T-helper 1 cell treated with Interleukin-12 subunit alpha and Interleukin-12 subunit beta and Interleukin-4 antibody, amounts not matched to agents 30 ng/mL and 1 ng/mL, for 36 hours (primary cell): ENCODE measurements around the gene CLCA1. TPM values are rescaled to one million over a fixed set of nuclear protein-coding genes. Genes with fewer than 3 reads are reported as not detected.

Source experiments
- intact Hi-C: fragments of 100-400 bp; cut with micrococcal nuclease; formaldehyde crosslinking; loops from one replicate; pipeline ENCODE4 v1.15.1; 2024
- total RNA-seq: library from RNA; stranded (reverse); gene quantifications from 2 replicates; pipeline ENCODE4 v1.2.3, GENCODE V29; 2022

CLCA1 gene
- total RNA-seq, 1 donor from 2014 or later: not detected

DNA sequence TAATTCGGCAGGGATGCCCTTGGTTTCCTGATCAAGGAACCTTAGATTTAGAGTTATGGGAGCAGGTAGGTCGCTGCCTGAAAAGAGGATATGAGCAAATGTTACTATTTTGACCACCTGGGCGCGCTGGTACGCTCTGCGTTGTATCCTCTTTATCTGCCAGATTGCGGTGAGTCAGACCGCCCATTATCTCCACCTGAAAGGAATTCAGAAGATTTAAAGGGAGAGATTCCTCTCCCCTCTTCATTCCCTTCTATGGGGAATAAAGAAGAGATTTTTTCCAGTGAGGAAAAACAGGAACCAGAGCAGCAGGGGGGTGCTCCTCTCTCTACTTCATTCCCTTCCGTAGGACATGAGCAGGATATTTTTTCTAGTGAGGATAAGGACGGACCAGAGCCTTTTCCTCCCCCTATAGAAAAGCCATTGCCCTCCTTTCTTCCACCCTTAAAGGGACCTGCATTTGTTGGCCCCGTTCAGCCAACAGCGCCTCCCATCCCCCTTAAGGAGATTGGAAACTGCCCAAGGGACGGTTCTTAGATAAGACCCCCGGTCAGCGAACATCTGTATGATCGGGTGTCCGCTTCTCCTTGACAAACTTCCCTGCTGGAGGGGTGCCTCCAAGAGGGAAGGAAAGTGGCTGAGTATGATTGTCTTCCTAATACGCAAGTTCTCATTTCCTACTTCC is 34.1 kb downstream of the CLCA1 start:
- intact Hi-C loops: loop anchor here (1.0 to 5.0 kb wide), 7 partner anchors 29 to 926 kb away; partner anchors contain the start of genes HS2ST1, LMO4, ODF2L and SELENOF

DNA sequence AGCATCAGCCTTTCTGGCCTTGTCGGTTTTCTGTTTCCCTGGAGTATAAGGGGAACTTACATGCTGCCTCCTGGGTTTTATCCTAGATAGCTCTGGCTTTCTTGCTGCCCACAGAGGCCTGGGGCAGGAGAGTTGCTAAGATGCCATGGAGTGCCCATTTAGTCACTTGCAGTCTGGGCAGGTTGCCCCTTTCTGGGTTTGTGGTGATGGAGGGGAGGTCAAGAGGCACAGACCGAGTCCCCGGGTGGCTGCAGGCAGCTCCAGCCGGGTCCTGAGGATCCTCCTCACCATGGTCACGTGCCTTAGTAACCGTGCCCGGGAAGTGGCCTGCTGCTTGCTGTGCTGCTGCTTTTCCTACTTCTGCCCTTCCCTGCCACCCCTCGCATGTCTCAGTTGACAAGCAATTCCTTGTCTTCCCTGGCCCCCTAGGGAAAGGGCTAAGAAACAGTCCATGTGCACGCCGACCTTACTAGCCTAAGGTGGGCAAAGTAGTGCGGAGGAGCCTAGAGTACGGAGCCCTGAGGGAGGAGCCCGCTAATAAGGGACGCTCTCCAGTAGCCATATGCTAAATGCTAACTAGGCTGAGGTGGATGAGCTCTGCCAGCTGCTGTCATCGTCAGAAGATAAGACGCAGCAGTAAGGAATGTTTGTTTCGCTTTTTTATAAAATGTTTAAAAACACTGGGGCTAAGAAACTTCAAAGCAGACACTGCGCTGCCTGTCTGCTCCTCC is 34.8 kb downstream of the CLCA1 start:
- intact Hi-C loops: loop anchor here (2.0 to 5.0 kb wide), 3 partner anchors 411 to 927 kb away; partner anchors contain the start of genes HS2ST1, LMO4 and SELENOF

DNA sequence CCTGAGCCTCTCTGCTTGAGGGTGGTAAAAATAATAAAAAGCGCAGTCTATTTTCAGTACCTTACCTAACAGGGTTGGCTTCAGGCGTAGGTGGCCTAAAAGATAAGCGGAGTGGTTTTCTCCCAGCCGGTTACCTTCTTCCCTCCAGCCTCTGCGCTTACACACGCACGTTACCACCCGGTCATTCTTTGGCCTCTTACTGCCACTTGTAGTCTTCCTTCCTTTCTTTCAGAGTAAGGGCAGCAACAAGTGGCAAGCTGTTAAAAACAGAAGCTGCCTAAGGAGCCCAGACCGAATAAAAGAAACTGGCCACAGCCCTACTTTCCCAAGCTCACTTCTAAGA is 35.4 kb downstream of the CLCA1 start:
- intact Hi-C loops: loop anchor here (5.0 kb wide), 1 partner anchor 823 kb away; the partner anchor contains the start of gene LMO4

DNA sequence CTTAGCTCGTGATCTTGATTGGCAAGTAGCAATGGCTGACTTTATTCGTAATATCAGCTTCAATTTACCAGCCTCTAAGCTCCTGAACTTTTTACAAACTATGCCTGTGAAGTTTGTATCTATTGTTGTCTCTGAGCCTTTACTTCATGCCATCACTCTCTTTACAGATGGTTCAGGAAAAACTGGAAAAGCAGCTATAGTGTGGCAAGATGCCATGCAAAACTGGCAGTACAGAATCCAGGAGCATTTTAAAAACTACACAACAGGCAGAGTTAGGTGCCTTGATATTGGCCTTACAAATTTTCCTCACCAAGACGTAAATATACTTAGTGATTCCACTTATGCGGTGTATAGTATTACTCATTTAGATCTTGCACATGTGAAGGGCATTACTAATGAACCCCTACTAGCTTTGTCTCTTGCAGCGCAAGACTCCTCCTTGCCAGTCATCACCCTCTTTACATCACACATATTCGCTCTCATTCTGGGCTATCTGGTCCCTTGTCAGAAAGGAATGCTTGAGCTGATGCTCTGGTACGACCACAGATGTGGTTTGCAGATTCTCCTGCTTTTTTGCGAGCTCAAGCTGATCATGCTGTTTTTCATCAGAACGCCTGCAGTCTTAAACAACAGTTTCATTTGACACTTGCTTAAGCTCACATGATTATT is 36.3 kb downstream of the CLCA1 start:
- intact Hi-C loops: loop anchor here (5.0 kb wide), 1 partner anchor 822 kb away; the partner anchor contains the start of gene LMO4

DNA sequence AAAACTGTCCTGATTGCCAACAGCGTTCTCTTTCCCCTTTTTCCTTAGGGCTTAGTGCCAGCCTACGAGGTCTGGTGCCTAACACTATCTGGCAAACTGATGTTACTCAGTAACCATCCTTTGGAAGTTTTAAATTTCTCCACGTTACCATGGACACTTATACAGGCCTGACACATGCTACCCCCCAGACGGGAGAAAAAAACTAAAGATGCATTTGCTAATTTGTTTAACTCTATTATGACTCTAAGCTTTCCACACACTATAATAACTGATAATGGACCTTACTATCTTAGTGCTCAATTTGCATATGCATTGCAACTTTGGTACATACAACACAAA is 36.8 kb downstream of the CLCA1 start:
- intact Hi-C loops: no loop called here

DNA sequence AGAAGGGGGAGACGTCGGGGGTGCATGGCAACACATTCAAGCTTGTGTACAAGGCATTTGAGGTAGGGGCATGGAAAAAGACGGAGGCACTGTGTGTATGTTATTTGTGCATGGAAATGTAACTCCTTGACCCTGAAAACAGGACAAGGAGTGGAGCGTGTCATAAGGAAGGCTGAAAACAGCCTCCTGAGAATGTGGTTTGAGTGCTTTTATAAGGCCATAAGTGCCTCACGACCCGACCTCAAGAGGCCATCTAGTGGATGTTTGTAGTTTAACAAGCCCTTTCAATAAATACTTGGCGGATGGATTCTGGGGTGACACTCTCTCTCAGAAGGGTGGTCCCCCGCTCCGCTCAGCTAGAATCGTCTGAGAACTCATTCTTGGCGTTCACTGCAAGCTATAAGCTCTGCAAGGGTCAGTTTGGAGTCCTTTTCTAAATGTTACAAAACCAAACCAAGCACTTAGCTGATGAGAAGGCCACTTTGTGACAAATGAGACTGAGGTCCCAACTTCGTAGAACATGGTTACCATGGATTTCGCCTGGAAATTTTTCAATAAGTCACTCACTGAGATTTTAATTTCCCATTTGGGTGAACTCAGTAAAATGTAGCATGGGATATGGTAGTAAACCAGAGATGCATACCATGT is 39.3 kb downstream of the CLCA1 start:
- intact Hi-C loops: loop anchor here (1.0 kb wide), 2 partner anchors 89 to 128 kb away; no protein-coding TSS in a partner anchor

DNA sequence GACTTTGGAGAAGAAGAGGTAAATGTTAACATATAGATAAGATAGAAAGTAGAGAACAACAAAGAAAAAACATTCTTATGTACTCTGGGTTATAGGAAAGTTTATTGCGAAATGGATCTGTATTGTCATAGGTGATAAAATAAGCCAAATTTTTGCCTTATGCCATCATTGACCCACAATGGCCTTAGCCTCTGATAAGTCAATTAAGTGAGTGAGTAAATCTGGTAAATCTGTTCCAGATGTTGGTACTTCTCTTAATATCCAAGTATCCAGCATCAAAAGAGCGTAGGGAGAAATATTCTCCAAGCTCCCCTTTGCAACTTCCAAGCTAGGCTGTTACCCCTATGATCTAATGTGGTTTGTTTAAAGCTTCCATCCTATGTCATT is 39.8 kb downstream of the CLCA1 start:
- intact Hi-C loops: loop anchor here (1.0 kb wide), 2 partner anchors 89 to 128 kb away; no protein-coding TSS in a partner anchor

DNA sequence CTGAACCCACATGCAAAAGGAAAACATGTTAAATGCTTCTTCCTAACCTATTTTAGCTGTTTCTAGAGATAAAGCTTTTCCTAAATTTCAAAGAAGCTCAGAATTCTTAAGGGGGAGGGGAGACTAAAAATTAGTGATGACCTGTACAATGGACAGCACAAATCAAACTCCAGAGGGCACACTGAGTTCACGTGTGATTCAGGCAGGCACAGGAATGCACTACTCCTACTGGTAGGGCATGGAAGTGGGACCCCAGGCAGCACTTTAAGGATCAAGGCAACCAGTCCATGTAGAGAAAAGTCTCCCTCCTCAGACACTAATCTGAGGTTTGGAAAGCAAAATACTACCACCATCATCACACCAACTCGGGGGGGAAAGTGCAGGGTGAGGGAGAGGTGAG is 46.9 kb downstream of the CLCA1 start:
- intact Hi-C loops: no loop called here

DNA sequence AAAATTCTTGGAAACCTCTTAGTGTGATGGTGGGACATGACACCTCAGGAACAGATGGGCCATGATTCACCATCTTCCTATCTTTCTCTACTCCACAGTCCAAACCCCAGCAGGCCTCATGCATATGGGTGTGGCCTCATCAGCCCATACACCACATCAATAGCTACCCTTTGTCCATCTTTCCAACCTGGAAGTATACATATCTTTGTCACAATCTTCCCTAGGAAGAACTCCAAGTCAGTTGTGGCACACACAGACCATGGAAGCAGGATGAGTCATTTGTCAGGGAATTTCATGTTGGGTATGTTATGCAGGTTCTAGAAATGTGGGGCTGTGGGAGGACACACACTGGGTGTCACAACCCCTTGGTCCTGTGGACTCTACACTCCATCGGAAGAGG is 47.6 kb downstream of the CLCA1 start:
- intact Hi-C loops: no loop called here

DNA sequence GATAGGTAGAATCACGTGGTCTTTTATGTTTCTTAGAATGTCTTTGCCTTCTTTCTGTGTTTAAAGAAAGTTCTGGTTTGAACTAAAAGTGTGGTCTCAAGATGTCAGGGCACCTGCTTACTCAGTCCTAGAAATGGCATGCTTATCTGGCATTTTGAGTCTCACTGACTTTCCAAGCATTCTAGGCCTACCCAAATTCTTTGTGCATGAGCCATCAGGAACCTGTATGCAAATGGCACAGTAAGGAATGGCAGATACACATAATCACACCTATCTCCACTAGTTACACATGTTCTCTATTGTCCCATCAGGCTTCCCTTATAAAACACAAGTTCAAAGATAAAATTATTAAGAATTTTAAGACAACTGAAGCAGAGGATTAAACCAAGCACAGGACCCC is 48.6 kb downstream of the CLCA1 start:
- intact Hi-C loops: no loop called here

DNA sequence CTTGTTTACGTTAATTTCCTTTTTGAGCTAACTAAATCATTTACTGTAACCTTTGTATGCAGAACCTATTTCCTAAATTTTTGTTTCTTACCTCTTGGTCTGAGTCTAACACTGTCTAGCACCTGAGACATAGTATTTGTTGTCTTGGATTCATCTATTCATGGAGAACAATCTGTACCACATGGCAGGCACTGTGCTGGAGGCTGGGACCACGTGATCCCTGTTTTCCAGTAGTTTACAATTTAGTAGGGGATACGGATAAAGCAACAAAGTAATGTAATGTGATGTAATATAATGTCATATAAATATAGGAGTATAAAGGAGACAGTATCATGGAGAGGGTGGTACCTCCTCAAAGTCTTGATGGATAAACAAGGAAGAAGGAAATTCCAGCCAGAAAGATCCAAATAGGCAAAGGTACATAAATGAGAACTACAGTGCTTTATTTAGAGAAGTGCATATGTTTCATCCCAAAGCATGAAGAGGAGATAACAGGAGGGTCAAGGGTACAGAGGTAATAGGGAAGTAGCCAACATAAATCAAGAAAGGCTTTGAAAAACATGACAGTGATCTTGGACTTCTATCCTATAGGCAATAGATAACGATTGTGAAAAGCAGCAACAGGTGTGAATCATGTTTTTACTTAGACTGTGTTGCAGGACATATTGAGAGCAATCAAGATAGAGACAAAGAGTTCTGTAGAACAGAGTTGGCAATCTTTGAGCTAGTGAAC is 52.2 kb downstream of the CLCA1 start:
- intact Hi-C loops: no loop called here

DNA sequence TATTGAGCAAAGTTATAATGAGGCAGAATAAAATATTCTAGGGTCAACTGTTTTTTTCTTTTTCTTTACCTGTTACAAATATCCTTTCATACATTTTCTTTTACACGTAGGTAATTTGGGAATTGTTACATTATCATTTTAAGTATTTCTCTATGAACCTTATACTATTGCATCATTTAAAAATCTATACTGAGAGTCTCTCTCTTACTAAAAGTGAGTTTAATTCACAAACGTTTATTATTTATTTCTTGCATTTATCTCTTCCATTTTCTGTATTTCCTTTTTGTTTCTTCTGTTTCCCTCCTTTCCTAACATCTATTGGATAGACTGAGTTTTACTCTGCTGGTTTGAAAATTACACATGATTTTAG is 52.8 kb downstream of the CLCA1 start:
- intact Hi-C loops: no loop called here

DNA sequence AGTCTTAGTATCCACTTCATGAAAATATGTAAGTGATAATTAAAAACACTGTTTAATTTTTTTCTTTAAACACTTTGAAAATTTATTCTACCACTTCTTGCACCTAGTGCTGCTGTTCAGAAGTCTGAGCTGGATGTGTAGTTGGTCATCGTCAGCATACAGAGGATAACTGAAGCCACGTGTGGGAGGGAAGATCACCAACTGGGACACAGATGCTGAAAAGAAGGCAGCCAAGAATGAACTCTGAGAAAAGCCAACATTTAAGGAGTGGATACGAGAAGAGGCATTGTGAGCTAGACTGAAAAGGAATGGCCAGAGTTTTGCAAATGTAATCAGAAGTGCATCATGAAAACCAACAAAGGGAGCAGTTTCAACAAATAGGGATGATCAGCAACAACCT is 53.5 kb downstream of the CLCA1 start:
- intact Hi-C loops: no loop called here

DNA sequence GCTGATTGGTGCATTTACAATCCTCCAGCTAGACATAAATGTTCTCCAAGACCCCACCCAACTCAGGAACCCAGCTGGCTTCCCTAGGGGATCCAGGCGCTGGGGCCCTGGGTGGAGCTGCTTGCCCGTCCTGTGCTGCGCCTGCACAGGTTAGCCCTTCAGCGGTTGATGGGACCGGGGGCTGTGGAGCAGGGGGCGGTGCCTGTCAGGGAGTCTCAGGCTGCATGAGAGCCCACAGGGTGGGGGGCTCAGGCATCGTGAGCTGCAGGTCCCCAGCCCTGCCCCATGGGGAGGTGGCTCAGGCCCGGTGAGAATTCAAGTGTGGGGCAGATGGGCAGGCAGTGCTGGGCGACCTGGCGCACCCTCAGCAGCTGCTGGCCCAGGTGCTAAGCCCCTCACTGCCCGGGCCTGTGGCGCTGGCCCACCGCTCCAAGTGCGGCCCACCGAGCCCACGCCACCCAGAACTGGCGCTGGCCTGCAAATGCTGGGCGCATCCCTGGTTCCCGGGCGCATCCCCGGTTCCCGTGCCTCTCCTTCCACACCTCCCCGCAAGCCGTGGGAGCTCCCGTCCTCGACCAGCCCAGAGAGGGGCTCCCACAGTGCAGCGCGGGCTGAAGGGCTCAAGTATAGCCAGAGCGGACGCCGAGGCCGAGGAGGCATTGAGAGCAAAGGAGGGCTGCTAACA is 55.1 kb downstream of the CLCA1 start:
- intact Hi-C loops: no loop called here

DNA sequence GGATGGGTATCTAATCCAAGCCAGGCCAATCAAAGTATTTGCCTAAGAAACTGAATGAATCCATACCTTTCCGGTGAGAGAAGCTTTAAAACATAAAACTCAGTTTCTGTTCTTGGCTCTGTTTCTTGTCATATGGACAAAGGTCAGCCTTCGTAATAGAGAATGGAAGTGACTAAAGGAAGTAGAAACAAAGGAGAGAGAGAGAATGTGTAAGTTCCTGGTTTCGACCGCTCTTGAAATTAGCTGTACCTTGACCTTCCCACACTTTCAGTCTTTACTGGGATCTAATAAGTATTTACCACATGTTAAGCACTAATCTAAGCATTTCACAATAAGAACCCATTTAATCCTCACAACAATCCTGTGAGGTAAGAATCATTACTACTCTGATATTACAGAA is 58.6 kb downstream of the CLCA1 start:
- intact Hi-C loops: no loop called here

DNA sequence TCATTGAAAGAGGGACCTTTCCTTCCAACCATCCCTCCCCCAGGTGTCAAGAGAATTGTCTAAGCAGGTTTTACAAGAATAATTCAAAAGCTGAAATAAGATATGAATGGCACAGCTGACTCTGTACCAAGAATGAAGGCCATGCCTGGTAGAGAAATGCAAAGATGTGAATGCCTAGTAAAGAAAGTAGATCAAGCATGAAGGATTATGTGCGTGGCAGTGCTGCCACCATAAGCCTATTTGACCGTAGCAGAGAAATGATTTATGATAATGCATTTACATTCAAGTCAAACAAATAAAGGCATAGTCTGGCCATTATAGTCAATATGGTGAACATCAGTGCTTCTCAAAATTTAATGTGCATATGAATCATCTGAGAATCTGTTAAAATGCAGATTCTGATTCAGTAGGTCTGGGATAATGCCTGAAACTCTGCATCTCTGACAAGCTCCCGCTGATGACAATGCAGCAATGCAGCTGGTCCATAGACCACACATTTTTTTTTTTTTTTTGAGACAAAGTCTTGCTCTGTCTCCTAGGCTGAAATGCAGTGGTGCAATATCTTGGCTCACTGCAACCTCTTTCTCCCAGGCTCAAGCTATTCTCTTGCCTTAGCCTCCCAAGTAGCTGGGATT is 61.6 kb downstream of the CLCA1 start:
- intact Hi-C loops: no loop called here

DNA sequence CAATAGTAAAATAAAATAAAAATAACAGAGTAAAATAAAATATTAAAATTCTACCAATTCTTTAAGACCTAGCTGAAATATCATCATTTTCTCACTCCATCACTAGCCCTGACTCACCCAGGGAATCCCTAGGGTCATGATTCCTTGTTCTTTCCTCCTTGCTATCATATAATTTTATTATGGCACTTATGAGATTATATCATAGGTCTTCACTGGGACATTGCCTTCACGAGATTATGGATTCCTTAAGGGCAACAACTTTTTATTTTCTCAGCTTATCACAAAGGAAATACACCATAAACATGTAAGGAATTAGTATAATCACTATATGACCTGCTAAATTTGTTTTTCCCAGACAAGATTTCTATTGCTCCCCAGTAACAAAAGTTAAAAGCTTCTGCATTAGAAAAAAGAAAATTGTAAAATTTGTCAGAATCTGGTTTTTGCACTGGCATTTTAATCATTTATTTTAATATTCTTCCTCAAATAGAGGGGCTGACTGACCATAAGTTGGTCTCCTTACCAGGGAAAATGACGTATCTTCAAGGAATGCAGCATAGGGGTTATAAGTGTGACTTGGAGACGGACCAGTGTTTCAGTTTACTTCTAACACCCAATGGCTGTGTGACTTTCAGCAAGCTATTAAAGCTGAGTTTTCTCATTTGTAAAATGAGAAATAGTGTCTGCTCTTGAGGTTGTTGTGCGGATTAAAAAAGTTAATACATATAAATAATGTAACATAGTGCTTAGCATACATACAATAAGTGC is 69.4 kb downstream of the CLCA1 start:
- intact Hi-C loops: no loop called here

DNA sequence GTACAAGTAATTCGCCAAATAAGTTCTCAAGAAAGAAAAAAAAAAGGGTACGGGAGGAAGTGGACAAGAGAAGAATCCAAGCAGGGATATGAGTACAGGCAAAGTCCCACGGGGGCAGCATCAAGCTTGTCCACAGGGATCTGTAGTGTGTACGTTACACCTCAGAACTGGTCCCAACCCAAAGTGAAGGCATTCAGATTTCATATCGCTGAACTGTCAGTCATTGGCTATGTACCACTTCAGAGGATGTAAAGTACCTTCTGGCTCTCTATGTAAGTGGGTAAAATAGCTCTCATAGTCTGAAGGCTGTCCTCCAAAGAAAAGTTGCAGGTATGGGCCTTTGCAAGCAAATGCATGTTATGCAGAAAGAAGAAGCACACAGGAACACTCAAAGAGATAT is 70.0 kb downstream of the CLCA1 start:
- intact Hi-C loops: no loop called here

DNA sequence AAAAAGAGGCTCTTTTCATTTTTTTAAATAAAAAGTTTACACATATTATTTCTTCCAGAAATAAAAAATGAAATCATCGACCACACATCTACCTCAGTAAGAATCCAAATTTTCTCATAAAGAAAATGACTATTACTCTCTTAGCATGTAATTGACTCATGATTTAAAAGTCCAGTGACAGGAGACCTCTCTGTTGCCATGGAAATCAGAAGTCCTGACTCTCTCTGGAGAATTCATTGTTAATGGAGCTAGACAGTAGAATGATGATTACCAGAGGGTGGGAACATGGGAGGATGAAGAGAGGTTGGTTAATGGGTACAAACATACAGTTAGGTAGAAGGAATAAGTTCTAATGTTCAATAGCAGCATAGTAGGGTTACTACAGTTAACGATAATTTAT is 73.1 kb downstream of the CLCA1 start:
- intact Hi-C loops: no loop called here
